Thyroid gland (tissue), 4 donors: ENCODE measurements around the gene AUH.

Source experiments
- CTCF ChIP-seq, 6 experiments: fragments of 200-600 bp in 3 of 6; fragments of 450-650 bp in 3 of 6; sonication (generic) in 3 of 6; IDR thresholded peaks; one replicate each; pipeline ENCODE4 v1.5.1; 2016 to 2019; ENCODE audit warnings: antibody characterized with exemption in 6 of 6, mild to moderate bottlenecking in 2 of 6, inconsistent platforms in 1 of 6, moderate library complexity in 1 of 6
- POLR2A ChIP-seq, 2 donors: fragments of 450-650 bp; IDR thresholded peaks; one replicate each; pipeline ENCODE4 v1.6.1; 2017; ENCODE audit warnings: antibody characterized with exemption in 2 of 2, mild to moderate bottlenecking in 2 of 2, moderate library complexity in 1 of 2

- TF ChIP-seq POLR2A (IDR thresholded peaks at IDR 0.05) (no peak), CTCF (IDR thresholded peaks at IDR 0.05) (no peak)
Measured at GRCh38 chr9:91392435-91392834, 30.7 kb upstream of the AUH start.
